HG02840 (cell line): ENCODE measurements around the gene NR2F1-AS1.
"Not testable (repeated sequence)": the region's sequence is repeated elsewhere in the genome, so short reads cannot be mapped to it uniquely, and the experiment has no call there.

ENCODE experiments used
- ATAC-seq: cut with Tn5 transposase; IDR thresholded peaks from one replicate; pipeline ENCODE4 v1.9.1; 2021; ENCODE audit warnings: mild to moderate bottlenecking, moderate library complexity, moderate number of reproducible peaks; ENCODE audit not compliant: unreplicated experiment, low FRiP score

The NR2F1-AS1 gene

DNA sequence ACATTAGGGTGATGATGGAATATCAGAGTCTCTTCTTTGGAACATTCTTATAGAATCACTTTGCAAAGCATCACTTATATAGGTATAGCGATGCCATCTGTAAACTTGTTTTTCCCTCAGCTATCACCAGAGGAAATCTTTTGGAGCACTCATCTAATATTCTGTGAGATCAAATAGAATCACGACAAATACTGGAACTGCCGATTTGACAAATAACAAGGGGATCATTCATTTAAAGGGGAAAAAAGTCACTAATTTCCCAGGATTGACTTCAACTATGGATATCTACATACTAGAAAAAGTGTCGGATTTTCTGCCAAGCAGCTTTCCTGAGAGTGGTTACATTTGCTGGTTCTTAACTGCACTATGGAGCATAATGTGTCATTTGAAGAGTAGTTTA is 178.6 kb downstream of the NR2F1-AS1 start:
- ATAC-seq = no peak

DNA sequence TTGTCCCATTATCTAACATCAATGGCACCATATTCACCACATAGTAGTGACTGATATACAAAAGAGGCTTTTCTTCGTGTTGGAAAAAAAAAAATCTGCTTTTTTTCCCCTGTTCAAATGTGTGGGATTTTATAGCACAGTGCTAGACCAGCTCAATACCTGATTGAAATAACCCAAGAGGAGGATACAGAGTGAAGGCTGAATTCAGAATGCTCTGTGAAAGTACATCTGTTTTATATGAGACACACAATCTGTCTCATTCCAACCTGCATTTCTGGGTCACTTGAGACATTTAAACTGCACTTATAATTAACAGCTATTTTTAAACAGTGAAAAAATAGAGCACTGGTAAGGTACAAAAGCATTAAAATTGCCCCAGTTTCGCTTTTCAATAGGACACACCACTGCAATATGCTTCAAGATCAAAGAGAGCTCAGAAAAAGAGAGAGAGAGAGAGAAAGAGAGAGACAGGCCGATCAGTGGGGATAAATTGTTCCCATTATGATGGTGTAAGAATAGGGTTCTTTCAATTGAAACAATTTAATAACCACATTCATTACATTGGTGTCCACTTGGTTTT is 179.3 kb downstream of the NR2F1-AS1 start:
- ATAC-seq = no peak

DNA sequence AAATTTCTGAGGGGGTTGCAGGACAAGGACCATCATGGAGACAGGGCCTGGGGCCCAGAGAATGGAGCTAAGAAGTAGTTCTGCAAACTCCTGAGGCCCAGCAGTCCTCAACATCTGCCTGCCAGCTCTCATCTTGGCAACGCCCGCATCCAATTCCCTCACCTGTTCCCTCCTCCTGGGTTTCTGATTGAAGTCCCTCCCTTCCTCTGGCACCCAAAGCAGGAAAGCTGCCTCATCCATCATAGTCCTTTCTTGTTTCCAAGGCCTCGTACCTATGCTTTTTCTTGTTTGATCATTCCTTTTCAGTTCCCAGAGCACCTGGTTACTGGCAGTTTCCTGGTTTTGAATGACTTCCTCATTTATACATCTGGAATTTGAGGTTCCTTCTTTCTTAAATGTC is 181.3 kb downstream of the NR2F1-AS1 start:
- ATAC-seq = no peak

GRCh38 chr5:93395971-93396379 is 185.0 kb downstream of the NR2F1-AS1 start:
- no peak for ATAC-seq

- ATAC-seq = no peak
Observed at GRCh38 chr5:93395010-93395409, 186.0 kb downstream of the NR2F1-AS1 start.

DNA sequence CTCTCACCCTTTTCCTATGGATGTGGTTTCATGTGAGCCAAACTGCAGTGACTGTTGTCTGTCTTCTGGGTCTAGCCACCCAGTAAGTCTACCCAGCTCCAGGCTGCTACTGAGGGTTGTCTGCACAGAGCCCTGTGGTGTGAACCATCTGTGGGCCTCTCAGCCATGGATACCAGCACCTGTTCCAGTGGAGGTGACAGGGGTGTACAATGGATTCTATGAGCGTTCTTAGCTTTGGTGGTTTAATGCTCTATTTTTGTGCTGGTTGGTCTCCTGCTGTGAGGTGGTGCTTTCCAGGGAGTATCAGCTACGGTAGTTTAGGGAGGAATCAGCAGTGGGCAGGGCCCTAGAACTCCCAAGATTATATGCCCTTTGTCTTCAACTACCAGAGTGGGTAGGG is 186.7 kb downstream of the NR2F1-AS1 start:
- no peak for ATAC-seq

DNA sequence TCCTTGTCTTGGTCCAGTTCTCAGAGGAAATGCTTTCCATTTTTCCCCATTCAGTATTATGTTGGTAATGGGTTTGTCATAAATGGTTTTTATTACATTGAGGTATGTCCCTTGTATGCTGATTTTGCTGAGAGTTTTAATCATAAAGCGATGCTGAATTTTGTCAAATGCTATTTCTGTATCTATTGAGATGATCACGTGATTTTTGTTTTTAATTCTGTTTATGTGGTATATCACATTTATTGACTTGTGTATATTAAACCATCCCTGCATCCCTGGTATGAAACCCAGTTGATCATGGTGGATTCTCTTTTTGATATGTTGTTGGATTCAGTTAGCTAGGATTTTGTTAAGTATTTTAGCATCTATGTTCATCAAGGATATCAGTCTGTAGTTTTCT is 189.8 kb downstream of the NR2F1-AS1 start:
- ATAC-seq = not testable (repeated sequence)

- ATAC-seq = no peak
Observed at GRCh38 chr5:93385655-93386054, 195.4 kb downstream of the NR2F1-AS1 start.

- ATAC-seq = no peak
Observed at GRCh38 chr5:93384995-93385394, 196.0 kb downstream of the NR2F1-AS1 start.

- ATAC-seq = no peak
Observed at GRCh38 chr5:93384026-93384425, 197.0 kb downstream of the NR2F1-AS1 start.

GRCh38 chr5:93382188-93382825 is 198.7 kb downstream of the NR2F1-AS1 start:
- ATAC-seq = no peak

DNA sequence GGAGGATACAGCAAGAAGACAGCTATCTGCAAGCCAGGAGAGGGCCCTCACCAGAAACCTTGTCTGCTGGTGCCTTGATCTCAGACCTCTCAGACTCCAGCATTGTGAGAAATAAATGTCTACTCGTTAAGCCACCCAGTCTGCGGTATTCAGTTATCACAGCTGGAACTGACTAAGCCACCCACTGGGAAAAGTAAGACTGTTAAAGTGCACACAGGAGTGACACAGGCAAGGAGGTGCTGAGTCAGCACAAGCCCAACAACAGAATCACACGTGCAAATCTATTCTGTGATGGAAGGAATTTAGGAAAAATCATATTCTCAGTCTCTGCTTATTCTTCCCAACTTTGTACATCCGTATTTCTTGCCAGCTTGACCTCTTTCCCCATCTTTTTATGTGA is 200.0 kb downstream of the NR2F1-AS1 start:
- ATAC-seq = no peak

DNA sequence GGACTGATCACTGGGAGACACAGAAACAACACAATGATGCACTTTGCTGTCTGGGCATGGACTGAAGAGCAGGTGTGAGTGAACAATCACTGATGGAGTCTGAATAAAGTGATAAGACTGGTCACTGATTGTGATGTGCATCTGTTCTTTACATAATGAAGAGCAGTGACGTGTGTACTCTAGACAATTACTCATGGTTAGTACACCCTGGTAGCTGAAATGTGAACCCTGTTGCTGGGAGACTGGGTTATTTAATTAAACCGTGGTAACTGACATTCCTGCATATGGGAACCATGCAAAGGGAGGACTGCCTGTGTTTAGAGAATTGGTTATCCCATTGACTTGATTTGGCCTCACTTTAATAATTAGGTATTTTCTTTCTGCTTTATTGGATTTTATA is 202.9 kb downstream of the NR2F1-AS1 start:
- ATAC-seq = no peak

DNA sequence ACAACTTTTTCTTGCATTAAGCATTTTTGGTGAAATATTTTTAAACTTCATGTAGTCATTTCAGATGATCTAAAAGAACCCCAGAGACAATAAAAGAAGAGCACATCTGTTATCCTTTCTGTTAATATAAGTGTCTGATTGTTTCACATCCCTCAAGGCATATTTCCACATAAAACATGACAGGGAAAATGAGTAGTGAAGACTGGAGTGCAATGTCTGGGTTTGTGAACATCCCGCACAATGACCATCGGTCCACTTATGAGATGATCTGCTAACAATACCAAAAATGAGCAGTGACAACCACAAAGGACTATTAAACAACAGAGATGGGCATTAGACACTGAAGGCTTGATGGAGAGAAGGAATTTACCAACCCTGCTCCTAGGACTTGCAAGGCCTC is 209.1 kb downstream of the NR2F1-AS1 start:
- ATAC-seq = no peak

DNA sequence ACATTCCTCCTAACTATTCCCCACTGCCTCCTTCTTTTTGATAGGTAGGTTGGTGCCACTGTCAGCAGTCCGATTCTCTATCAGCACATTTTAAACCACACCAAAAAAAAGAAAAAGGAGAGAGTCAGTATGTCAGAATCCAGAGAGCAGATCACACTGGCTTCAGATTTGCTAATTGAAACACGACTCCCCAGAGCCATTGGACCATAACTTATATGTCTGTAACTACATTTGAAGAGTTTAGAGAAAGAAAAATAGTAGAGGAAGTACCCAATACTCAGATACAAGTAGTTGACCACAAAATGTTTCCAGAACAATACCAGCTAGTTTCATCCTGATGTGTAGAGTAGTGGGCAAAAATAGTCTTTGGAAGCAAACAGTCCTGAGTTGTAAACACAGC is 216.6 kb downstream of the NR2F1-AS1 start:
- ATAC-seq = no peak

DNA sequence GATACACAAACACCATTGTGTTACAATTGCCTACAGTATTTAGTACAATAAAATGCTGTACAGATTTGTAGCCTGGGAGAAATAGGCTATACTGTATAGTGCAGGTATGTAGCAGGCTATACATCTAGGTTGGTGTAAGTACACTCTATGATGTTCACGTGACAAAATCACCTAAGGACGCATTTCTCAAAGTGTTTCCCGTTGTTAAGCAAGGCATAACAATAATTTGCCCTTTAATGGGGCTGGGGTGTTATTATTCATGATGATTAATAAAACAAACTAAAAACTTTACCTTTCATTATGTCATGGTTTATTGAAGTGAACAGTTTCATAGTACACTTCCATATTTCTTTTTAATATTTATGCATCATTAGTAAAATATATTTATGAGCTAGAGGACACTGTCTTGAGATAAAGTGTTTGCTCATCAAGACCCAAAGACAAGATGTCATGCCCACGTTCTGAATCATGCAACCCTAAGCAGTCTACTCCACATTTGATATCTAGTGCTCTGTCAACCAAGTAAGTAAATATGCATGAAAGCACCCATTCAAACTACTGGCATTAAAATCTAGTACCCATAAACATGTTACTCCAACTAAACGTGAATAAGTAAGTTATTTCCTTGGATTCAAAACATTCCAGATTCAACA is 220.5 kb downstream of the NR2F1-AS1 start:
- no peak for ATAC-seq

DNA sequence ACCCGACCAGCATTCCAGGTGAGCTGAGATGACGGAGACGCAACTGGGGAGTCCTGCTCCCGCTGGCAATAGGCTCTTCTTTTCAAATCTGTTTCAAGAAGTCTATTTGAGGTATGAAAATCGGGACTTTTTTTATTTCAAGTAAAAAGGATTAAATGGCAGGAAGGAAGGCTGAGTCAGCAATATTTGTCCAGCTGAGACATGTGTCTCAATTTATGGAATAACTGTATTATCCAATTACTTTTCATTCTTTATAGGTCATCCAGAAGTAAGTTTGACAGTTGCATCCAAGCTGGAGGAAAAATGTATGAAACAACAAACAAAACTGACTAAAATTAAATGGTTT is 221.1 kb downstream of the NR2F1-AS1 start:
- no peak for ATAC-seq
